Muscle of leg (tissue), 9 donors: ENCODE data around the gene CERK. TPM values are rescaled to one million over a fixed set of nuclear protein-coding genes. Genes with fewer than 3 reads are reported as not detected.

Experiments
- polyA plus RNA-seq, 8 donors: library from polyadenylated mRNA; unstranded; fragments of 120-200 nt; gene quantifications; one replicate each; pipeline versions ENCODE4 v1.2.1 to v1.2.3, GENCODE V29; 2013; ENCODE audit warnings: inconsistent platforms in 1 of 8, low replicate concordance in 1 of 8; ENCODE audit not compliant: insufficient read length in 8 of 8, insufficient read depth in 1 of 8
- total RNA-seq: library from RNA; stranded (reverse); fragments of 120-200 nt; gene quantifications from one replicate; pipeline ENCODE4 v1.2.4, GENCODE V29; 2013

CERK gene
- total and polyA plus RNA-seq, 9 donors: 18.5 to 33.0 (median 25.4) TPM

Other genes with a start within 250 kb of the CERK start
- 1.8 TPM for gene CELSR1, start 200.6 kb downstream of the CERK start, total RNA-seq
- gene CELSR1, start 200.6 kb downstream of the CERK start, polyA plus RNA-seq: 1 to 10 TPM; 2.0 to 6.9 (median 3.6) TPM
- 19.9 TPM for gene GRAMD4, start 117.9 kb downstream of the CERK start, total RNA-seq
- gene GRAMD4, start 117.9 kb downstream of the CERK start, polyA plus RNA-seq: 10 to 100 TPM; 10.5 to 18.5 (median 13.9) TPM
- gene TBC1D22A, start 24.4 kb upstream of the CERK start, total RNA-seq: 8.0 TPM
- gene TBC1D22A, start 24.4 kb upstream of the CERK start, polyA plus RNA-seq: 10 to 100 TPM; 13.0 to 16.9 (median 15.7) TPM